22Rv1 (cell line): ENCODE measurements around the gene IPO11.

Experiments used
- ZFX ChIP-seq: fragments of 450-650 bp; IDR thresholded peaks from 2 replicates; pipeline ENCODE4 v1.6.1; 2017; ENCODE audit warnings: antibody characterized with exemption, borderline replicate concordance
- TF ChIP-seq, protein P1 (sequence below): fragments of 450-650 bp; IDR thresholded peaks from 2 replicates; pipeline ENCODE4 v1.5.1; 2017; ENCODE audit warnings: mild to moderate bottlenecking

DNA sequence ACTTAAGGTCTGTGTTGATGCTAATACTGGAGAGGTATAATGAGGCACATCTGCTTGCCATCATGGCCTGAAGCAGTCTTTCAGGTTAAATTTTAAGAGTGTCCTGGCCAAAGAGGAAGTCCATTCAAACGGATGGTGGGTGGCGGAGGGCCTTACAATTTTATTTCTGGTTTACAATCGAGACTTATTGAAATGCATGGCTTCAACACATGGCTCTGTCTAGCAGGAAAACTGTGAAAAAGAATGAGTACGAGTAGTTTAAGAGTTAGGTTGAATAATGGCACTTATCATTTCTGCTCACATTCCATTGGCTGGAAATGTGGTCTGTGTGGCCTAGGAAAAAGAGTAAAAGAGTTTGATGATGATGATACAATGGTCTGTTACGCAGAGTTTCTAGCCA is 208.2 kb downstream of the IPO11 start:
- TF ChIP-seq, protein P1, sequence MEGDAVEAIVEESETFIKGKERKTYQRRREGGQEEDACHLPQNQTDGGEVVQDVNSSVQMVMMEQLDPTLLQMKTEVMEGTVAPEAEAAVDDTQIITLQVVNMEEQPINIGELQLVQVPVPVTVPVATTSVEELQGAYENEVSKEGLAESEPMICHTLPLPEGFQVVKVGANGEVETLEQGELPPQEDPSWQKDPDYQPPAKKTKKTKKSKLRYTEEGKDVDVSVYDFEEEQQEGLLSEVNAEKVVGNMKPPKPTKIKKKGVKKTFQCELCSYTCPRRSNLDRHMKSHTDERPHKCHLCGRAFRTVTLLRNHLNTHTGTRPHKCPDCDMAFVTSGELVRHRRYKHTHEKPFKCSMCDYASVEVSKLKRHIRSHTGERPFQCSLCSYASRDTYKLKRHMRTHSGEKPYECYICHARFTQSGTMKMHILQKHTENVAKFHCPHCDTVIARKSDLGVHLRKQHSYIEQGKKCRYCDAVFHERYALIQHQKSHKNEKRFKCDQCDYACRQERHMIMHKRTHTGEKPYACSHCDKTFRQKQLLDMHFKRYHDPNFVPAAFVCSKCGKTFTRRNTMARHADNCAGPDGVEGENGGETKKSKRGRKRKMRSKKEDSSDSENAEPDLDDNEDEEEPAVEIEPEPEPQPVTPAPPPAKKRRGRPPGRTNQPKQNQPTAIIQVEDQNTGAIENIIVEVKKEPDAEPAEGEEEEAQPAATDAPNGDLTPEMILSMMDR: no peak
- TF ChIP-seq ZFX: no peak
